A673 (cell line): Measurements from ENCODE around the gene GUCY1A1. TPM values are rescaled to one million over a fixed set of nuclear protein-coding genes. Genes with fewer than 3 reads are reported as not detected.
"Not testable (repeated sequence)": the region's sequence is repeated elsewhere in the genome, so short reads cannot be mapped to it uniquely, and the experiment has no call there.

Experiments
- BruUV-seq: library from RNA; stranded (reverse); fragments of 400-500 nt; replicated peaks from 2 replicates; lab custom pipeline; 2021; lab: Mats Ljungman, UMichigan
- CTCF ChIA-PET: fragments of 300-600 bp; sonication (Branson Sonifier 250); formaldehyde crosslinking; loops from one replicate; lab custom pipeline; 2022; ENCODE audit warnings: antibody characterized with exemption; lab: Charles Lee
- POLR2A ChIA-PET: fragments of 300-600 bp; sonication (Branson Sonifier 250); formaldehyde crosslinking; loops from one replicate; lab custom pipeline; 2022; ENCODE audit warnings: antibody characterized with exemption; ENCODE audit not compliant: low non-redundant PET; lab: Charles Lee
- DNase-seq: peaks from one replicate; pipeline ENCODE4 v3.0.0-alpha.2; 2015; ENCODE audit warnings: low spot score
- H3K27ac ChIP-seq: fragments of 200-600 bp; sonication (generic); 2 replicates; pipeline ENCODE4 v1.5.1; 2016; ENCODE audit warnings: mixed run types, low read depth, mild to moderate bottlenecking, mixed read lengths, antibody characterized with exemption, low read length; ENCODE audit not compliant: poor library complexity, severe bottlenecking
- H3K27me3 ChIP-seq: fragments of 200-600 bp; sonication (generic); replicated peaks from 2 replicates; pipeline ENCODE4 v1.6.1; 2017; ENCODE audit warnings: mixed run types, low read depth, mild to moderate bottlenecking, mixed read lengths, antibody characterized with exemption, low read length; ENCODE audit not compliant: insufficient read depth, poor library complexity
- H3K36me3 ChIP-seq: fragments of 200-600 bp; sonication (generic); 2 replicates; pipeline ENCODE4 v1.6.1; 2016; ENCODE audit warnings: mixed run types, mild to moderate bottlenecking, mixed read lengths, antibody characterized with exemption, low read length; ENCODE audit not compliant: insufficient read depth, poor library complexity, severe bottlenecking
- H3K4me1 ChIP-seq: fragments of 200-600 bp; sonication (generic); 2 replicates; pipeline ENCODE4 v1.6.1; 2017; ENCODE audit warnings: mixed run types, mild to moderate bottlenecking, mixed read lengths, antibody characterized with exemption, low read length; ENCODE audit not compliant: insufficient read depth, poor library complexity, severe bottlenecking
- H3K4me3 ChIP-seq: fragments of 200-600 bp; sonication (generic); 2 replicates; pipeline ENCODE4 v1.5.1; 2016; ENCODE audit warnings: low read depth, mixed run types, mild to moderate bottlenecking, mixed read lengths, low read length; ENCODE audit not compliant: poor library complexity, severe bottlenecking
- H3K9me3 ChIP-seq: fragments of 200-600 bp; sonication (generic); 2 replicates; pipeline ENCODE4 v1.6.1; 2016; ENCODE audit warnings: mixed run types, low read depth, mild to moderate bottlenecking, mixed read lengths, antibody characterized with exemption, low read length; ENCODE audit not compliant: poor library complexity, severe bottlenecking
- CTCF ChIP-seq: fragments of 300-800, 200-600 bp; sonication (generic); conservative IDR thresholded peaks from 2 replicates; pipeline ENCODE4 v1.5.1; 2017; ENCODE audit warnings: low read depth, mild to moderate bottlenecking, antibody characterized with exemption, low read length, moderate library complexity, mixed read lengths
- EZH2 ChIP-seq: fragments of 200-600 bp; sonication (generic); IDR thresholded peaks from 2 replicates; pipeline ENCODE4 v1.6.1; 2017; ENCODE audit warnings: borderline replicate concordance, low read depth, mild to moderate bottlenecking, mixed read lengths, antibody characterized with exemption, low read length; ENCODE audit not compliant: poor library complexity, severe bottlenecking
- intact Hi-C: fragments of 100-400 bp; cut with micrococcal nuclease; formaldehyde crosslinking; loops from one replicate; pipeline ENCODE4 v1.10.0; 2022; ENCODE audit not compliant: unreplicated experiment
- total RNA-seq: library from RNA; stranded (reverse); gene quantifications from 2 replicates; pipeline ENCODE4 v1.2.3, GENCODE V29; 2021

GUCY1A1 gene
- total RNA-seq, 1 experiment from 2014 or later, result 0.37 TPM

DNA sequence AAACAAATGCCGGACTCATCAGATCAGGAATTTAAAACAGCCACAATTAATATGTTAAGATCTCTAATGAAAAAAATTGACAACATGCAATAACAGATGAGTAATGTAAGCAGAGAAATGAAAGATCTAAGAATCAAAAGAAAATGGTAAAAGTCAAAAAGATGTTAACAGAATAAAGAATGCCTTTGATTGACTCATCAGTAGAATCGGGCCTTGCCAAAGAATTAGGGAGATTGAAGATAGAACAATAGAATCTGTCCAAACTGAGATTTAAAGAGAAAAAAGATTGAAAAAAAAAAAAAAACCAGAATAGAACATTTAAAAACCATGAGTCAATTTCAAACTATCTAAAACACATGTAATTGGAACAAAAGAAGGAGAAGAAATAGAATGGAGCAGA, 25.9 kb upstream of the GUCY1A1 start:
- POLR2A ChIA-PET, result no interaction called here
- no peak overlapping the region for H3K4me3 ChIP-seq
- H3K9me3 ChIP-seq, result no peaks in the 10 kb centered on the region
- BruUV-seq, result no TSS peak
- H3K4me1 ChIP-seq, result no peaks in the 10 kb centered on the region
- H3K27me3 ChIP-seq, result no peaks in the 10 kb centered on the region
- CTCF ChIA-PET, result no interaction called here
- H3K27ac ChIP-seq, result no peak overlapping the region
- intact Hi-C loops, result no loop called here
- no peaks in the 10 kb centered on the region for H3K36me3 ChIP-seq
- no peak for DNase-seq
- TF ChIP-seq CTCF (no peak), EZH2 (no peak)

DNA sequence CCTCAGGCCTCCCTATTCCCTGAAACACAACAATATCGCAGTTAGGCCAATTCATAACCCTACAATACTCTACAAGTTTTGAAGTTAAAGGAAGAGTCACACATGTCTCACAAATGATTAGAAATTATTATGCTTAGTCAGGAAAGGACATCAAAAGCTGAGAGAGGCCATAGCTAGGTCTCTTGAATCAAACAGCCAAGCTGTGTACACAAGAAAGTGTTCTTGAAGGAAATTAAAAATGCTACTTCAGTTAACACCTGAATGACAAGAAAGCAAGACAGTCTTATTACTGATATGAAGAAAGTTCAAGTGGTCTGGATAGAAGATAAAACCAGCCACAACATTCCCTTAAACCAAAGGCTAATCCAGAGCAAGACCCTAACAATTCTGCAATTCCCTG, 23.6 kb upstream of the GUCY1A1 start:
- Histone ChIP-seq H3K27me3 (no peaks in the 10 kb centered on the region), H3K4me3 (no peak overlapping the region), H3K9me3 (no peaks in the 10 kb centered on the region), H3K4me1 (no peaks in the 10 kb centered on the region), H3K36me3 (no peaks in the 10 kb centered on the region), H3K27ac (no peak overlapping the region)
- DNase-seq, result no peak
- ChIA-PET POLR2A (no interaction called here), CTCF (no interaction called here)
- BruUV-seq, result no TSS peak
- TF ChIP-seq CTCF (no peak), EZH2 (no peak)
- intact Hi-C loops, result no loop called here

DNA sequence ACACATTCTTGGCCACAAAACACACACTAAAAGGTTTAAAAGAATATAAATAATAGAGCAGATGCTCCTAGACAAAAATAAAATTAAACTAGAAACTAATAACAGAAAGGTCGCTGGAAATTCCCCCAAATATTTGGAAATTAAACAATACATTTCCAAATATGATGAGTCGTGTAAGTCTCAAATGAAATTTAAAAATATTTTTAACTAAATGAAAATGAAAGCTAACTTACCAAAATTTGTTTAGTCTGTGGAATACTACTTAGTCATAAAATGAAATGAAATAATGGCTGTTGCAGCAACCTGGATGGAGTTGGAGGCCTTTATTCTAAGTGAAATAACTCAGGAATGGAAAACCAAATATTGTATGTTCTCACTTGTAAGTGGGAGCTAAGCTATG, 20.6 kb upstream of the GUCY1A1 start:
- H3K9me3 ChIP-seq, result no peaks in the 10 kb centered on the region
- H3K27me3 ChIP-seq, result no peaks in the 10 kb centered on the region
- no peak overlapping the region for H3K27ac ChIP-seq
- ChIA-PET CTCF (no interaction called here), POLR2A (no interaction called here)
- no peaks in the 10 kb centered on the region for H3K4me1 ChIP-seq
- H3K4me3 ChIP-seq, result no peak overlapping the region
- H3K36me3 ChIP-seq, result no peaks in the 10 kb centered on the region
- TF ChIP-seq CTCF (no peak), EZH2 (no peak)
- intact Hi-C loops, result no loop called here
- BruUV-seq, result no TSS peak
- DNase-seq, result no peak

- H3K27ac ChIP-seq, H3K4me3 ChIP-seq, DNase-seq, CTCF ChIA-PET, H3K9me3 ChIP-seq, H3K36me3 ChIP-seq, POLR2A ChIA-PET, BruUV-seq, H3K27me3 ChIP-seq, intact Hi-C loops, H3K4me1 ChIP-seq: not testable (repeated sequence)
Observed at GRCh38 chr4:155650785-155651184, 15.9 kb upstream of the GUCY1A1 start.
